Measurements from ENCODE around the gene N4BP3.
"Not testable (repeated sequence)": the region's sequence is repeated elsewhere in the genome, so short reads cannot be mapped to it uniquely, and the experiment has no call there.

The N4BP3 gene, protein sequence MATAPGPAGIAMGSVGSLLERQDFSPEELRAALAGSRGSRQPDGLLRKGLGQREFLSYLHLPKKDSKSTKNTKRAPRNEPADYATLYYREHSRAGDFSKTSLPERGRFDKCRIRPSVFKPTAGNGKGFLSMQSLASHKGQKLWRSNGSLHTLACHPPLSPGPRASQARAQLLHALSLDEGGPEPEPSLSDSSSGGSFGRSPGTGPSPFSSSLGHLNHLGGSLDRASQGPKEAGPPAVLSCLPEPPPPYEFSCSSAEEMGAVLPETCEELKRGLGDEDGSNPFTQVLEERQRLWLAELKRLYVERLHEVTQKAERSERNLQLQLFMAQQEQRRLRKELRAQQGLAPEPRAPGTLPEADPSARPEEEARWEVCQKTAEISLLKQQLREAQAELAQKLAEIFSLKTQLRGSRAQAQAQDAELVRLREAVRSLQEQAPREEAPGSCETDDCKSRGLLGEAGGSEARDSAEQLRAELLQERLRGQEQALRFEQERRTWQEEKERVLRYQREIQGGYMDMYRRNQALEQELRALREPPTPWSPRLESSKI

DNA sequence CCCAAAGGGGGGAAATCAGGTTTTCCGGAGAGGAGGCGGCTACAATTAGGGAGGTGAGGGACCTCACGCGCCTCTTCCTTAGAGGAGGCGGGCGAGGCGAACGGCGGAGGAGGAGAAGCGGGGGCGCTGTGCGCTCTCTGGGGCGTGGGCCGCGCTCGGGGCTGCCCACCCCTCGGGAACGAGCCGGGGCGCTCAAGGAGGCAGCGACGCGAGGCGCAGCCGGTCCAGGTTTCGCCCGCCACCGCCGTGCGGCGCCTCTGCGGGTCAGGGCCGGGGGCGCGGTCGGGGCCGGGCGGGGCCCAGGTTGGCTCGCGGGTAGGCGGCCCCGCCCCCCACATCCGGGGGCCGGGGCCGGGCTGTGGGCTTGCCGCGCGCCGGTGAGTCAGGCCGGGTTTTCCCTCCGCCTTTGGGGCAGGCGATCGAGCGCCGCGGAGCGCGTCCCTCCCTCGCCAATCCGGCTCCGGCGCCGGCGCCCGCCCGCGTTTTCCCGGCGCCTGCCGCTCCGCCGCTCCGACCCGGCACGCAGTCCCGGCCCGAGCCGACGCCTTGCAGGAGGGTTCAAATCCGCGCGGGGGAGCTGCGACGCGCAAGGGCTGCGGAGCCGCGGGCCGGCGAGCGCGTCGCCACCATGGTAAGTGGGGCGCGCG, at the start of gene N4BP3:
Gene N4BP3, plus strand, starts transcription at position 392 of the 647 bp plus-strand sequence. CDS start 6,052 bp downstream, outside the sequence.
- peak; percentile 76 to 82 for DNase-seq (ENCODE audit: low read depth in 2 of 2)

- DNase-seq (ENCODE audit: low read depth in 2 of 2), result no peak
Observed at GRCh38 chr5:178067755-178068154, 45.6 kb upstream of the N4BP3 start.

DNA sequence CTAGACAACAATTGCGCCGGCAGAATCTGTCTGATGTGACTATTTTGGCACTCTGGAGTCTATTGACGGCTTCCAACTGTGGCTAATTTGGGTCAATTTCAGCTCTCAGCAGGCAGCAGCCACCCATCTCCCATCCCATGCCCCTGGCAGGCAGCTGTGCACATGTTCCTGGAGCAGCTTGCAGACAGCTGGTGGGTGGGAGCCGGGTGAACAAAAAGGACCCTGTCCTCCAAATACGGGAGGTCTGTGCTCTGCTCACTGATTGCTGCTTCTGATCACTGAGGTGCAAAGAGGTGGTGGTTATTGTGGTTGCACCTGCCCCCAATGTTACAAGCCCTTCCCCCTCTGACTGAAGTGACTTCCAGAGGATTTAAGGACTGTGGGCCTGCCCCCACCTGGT, 45.0 kb upstream of the N4BP3 start:
- no peak for DNase-seq (ENCODE audit: low read depth in 2 of 2)

- peak; percentile 13 to 31 for DNase-seq (ENCODE audit: low read depth in 2 of 2)
Observed at GRCh38 chr5:178069909-178070308, 43.4 kb upstream of the N4BP3 start.

- DNase-seq (ENCODE audit: low read depth in 2 of 2), result no peak
Observed at GRCh38 chr5:178071108-178071507, 42.2 kb upstream of the N4BP3 start.

DNA sequence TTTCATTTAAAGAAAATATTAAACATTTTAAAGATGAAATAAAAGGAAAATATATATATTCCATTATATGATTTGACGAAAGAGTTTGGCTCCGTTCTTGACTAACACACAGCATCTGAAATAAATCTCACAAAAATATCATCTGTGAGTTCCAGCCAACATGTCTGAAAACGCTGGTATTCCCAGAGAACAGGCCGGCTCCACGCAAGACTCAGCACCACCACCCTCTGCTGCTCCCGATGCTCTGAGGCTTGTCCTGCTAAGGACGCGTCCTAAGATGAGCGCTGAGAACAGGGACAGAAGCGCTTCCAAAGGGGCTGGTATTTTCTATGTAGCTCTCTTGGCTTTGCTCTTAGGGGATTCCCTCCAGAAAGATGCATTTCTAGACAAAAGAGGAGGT, 40.6 kb upstream of the N4BP3 start:
- DNase-seq (ENCODE audit: low read depth in 2 of 2), result no peak

GRCh38 chr5:178074266-178074952, 38.9 kb upstream of the N4BP3 start:
- no peak for DNase-seq (ENCODE audit: low read depth in 2 of 2)

DNA sequence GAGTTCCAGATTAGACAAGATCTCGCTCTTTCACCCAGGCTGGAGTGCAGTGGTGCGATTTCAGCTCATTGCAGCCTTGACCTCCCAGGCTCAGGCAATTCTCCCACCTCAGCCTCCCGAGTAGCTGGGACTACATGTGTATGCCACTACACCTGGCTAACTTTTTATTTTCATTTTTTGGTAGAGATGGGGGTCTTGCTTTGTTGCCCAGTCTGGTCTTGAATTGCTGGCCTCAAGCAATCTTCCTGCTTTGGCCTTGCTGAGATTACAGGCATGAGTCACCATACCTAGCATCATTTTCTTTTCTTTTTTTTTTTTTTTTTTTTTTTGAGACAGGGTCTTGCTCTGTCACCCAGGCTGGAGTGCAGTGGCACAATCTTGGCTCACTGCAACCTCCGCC, 36.4 kb upstream of the N4BP3 start:
- DNase-seq (ENCODE audit: low read depth in 2 of 2), result not testable (repeated sequence)

DNA sequence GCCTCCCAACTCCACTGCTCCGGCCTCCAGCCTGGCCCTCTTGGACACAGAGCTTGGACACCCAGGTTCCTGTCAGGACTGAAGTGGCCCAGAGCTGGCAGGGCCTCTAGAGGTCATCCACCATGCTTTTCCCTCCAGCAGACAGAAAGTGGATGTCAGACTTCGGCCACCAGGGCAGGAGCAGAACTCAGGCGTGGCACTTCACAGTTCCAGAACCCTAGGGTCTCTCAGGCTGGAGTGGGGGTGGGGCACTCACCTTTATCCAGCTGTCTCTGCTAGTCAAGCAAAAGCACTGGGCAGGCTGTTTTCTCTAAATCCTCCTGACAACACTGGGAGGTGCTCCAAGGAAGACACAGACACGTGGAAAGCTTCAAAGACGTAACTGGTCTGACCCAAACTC, 35.6 kb upstream of the N4BP3 start:
- no peak for DNase-seq (ENCODE audit: low read depth in 2 of 2)

DNA sequence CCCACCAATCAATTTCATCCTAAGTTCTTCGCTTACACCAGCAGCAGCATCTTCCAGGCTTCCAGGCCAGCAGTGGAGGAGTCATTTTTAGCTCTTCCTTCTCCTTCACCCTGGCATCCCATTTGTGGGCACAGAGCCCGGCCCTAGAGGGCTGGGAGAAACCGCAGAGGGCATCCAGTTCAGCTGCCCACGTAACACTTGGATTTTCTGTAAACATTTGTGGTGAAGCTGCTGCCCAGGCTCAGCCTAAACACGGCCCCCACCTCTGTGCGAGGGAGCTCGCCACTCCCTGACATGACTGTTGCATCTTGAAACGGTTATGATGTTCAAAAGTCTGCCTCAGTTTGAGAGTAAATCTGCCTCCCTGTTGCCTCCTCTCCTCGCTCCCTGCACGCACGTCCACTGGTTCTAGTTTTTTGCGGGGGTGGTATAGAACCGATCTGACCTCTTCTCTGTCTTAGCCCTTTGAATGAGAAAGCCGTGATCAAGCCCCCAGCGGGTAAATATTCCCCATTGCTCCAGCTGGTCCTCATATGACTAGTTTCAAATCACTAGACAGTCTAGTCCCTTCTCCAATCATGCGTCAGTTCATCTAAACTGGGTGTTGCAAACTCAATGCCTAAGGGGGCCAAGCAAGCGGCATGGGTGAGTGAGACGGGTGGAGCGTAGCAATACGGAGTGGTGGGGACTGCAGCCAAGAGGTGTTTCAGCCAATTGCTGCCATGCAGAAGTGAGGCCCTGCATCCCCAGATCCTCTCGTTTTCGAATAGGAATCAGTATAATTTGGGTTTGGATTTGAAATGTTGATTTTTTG, 34.9 kb upstream of the N4BP3 start:
- DNase-seq (ENCODE audit: low read depth in 2 of 2), result no peak

DNA sequence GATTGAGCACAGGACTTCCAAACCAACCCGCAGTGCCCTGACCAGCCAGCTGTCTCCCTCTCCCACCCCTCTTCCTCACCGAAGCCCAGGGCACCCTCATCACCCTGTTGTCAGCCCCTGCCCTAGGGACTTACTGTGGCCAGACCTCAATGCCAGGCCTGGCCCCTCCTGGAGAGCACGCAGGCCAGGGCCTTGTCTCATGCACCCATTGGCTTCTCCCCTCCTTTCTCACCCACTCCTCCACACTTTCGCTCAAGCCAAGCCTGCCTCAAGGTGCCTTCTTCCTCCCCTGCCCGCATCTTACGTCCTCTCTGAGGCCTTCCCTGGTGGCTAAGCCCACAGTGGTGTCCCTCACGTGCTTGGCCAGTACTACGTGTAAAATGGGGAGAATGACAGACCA, 33.3 kb upstream of the N4BP3 start:
- no peak for DNase-seq (ENCODE audit: low read depth in 2 of 2)

DNA sequence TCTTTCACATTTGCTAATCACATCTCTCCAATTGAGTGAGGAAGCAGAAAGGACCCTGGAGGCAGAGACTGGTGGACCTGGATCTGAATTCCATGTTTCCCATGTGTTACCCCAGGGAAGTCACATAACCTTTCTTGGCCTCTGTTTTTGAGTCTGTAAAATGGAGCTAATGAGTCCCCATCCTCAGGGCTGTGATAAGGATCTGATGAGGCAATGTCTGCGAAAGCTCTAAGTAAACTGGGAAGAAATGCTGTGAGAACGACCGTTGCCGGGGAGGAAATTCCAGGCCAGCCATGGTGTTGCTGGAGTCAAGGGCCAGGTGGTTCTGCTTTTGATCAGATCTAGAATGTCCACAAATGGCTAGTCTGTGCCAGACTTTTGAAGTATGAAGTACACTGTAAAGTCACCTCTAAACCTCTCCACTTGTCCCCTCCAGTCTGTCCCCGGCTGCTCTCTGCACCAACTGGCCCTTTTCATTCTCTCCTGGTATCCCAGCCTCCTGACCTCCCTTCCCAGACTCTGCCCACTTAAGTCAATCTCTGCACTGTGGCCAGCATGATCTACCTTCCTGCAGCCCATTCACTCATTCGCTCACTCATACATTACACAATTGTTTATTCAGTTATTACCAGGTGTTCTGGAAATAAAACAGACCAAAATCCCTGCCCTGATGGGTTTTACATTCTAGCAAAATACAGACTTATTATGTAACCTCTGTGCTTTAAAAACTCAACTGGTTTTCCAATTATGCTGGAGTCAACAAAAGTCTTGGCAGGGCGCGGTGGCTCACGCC, 32.5 kb upstream of the N4BP3 start:
- no peak for DNase-seq (ENCODE audit: low read depth in 2 of 2)

DNA sequence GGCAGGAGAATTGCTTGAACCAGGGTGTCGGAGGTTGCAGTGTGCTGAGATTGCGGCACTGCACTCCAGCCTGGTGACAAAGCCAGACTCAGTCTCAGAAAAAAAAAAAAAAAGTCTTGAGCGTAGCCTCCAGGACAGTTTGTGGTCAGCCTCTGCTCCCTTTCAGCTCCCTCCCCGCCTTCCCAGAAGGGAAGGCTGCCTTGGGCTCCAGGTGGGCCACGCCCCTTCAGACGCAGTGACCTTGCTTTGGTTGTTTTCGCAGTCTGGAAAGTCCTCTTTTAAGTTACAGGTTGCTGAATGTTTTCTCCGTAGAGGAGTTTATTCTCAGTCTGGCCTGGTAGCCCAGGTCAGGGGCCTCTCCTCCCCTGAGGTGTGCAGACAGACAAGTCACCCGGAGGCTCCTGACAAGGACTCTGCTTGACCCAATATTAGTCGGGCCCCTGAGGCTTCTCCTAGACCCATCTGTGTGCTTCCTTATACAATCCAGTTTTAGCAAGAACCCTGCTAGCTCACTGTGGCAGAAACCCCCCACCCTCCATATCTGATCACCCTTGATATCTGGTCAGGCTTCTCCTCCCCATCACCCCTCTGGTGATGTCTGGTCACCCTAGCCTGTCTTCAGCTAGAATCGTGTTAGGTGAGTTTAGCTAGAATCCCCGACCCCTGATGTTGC, 31.6 kb upstream of the N4BP3 start:
- no peak for DNase-seq (ENCODE audit: low read depth in 2 of 2)

- no peak for DNase-seq (ENCODE audit: low read depth in 2 of 2)
Observed at GRCh38 chr5:178083922-178084321, 29.4 kb upstream of the N4BP3 start.

DNA sequence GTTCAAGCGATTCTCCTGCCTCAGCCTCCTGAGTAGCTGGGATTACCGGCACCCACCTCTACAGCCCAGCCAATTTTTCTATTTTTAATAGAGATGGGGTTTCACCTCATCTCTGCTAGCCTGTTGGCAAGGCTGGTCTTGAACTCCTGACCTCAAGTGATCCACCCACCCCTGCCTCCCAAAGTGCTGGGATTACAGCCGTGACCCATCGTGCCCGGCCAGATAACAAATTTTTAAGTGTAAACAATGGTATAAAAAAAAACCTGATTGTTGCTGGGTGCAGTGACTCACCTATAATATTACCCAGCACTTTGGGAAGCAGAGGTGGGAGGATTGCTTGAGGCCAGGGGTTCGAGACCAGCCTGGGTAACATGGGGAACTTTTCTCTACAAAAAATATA, 28.0 kb upstream of the N4BP3 start:
- no peak for DNase-seq (ENCODE audit: low read depth in 2 of 2)

- no peak for DNase-seq (ENCODE audit: low read depth in 2 of 2)
Observed at GRCh38 chr5:178086266-178086665, 27.1 kb upstream of the N4BP3 start.

DNA sequence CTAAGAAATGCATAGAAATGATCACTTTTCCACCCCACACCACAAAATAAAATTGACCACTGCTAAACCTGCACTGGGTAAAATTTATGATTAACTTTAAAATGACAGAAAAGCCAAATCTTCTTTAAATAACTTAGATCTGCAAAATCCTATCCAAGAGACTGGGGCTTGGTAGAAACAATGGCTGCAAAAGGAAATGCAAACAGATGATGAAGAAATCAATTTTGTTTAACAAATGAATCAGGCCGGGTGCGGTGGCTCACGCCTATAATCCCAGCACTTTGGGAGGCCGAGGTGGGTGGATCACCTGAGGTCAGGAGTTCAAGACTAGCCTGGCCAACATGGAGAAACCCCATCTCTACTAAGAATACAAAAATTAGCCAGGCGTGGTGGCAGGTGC, 26.1 kb upstream of the N4BP3 start:
- not testable (repeated sequence) for DNase-seq (ENCODE audit: low read depth in 2 of 2)

GRCh38 chr5:178090856-178091255, 22.5 kb upstream of the N4BP3 start:
- no peak for DNase-seq (ENCODE audit: low read depth in 2 of 2)

- no peak for DNase-seq (ENCODE audit: low read depth in 2 of 2)
Observed at GRCh38 chr5:178093134-178093533, 20.2 kb upstream of the N4BP3 start.

DNA sequence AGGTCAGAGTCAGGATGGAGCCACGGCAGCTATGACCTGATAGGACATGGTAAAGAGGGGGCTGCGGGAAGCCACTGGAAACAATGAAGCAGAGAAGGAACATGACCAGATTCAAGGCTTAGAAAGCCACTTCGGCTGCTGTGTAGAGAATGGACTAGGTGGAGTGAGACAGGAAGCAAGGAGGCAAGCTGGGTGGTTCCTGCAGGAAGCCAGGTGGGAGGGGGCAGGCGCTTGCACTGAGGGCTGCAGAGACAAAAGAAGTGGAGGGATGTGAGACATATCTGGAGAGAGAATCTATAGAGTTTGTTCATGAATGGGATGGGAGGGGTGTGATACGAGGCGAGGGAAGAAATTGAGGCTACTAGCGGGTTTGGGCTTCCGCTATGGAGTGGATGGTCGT, 19.0 kb upstream of the N4BP3 start:
- DNase-seq (ENCODE audit: low read depth in 2 of 2), result no peak
